Loucy (cell line): ENCODE measurements around the gene GZF1.
"Not testable (repeated sequence)": the region's sequence is repeated elsewhere in the genome, so short reads cannot be mapped to it uniquely, and the experiment has no call there.

ENCODE experiments used
- H2AFZ ChIP-seq: fragments of 200-600 bp; sonication (generic); 2 replicates; pipeline ENCODE4 v1.6.0; 2016; ENCODE audit warnings: antibody characterized with exemption, mild to moderate bottlenecking, low read length, moderate library complexity
- H3F3A ChIP-seq: fragments of 200-600 bp; 2 replicates; pipeline ENCODE4 v1.6.0; 2016; ENCODE audit warnings: antibody characterized with exemption, low read depth, mild to moderate bottlenecking
- H3K27me3 ChIP-seq: fragments of 200-600 bp; sonication (generic); 2 replicates; pipeline ENCODE4 v1.6.1; 2014; ENCODE audit warnings: low read length, mild to moderate bottlenecking; ENCODE audit not compliant: insufficient read depth, poor library complexity, severe bottlenecking
- H3K36me3 ChIP-seq: fragments of 200-600 bp; sonication (generic); 2 replicates; pipeline ENCODE4 v1.6.1; 2016; ENCODE audit warnings: low read length; ENCODE audit not compliant: insufficient read depth
- H3K4me1 ChIP-seq: fragments of 200-600 bp; sonication (generic); 2 replicates; pipeline ENCODE4 v1.5.1; 2014; ENCODE audit warnings: low read length, mild to moderate bottlenecking; ENCODE audit not compliant: insufficient read depth, poor library complexity, severe bottlenecking
- H3K4me2 ChIP-seq: fragments of 200-600 bp; sonication (generic); 2 replicates; pipeline ENCODE4 v1.6.0; 2014; ENCODE audit warnings: antibody characterized with exemption, low read length, low read depth, mild to moderate bottlenecking; ENCODE audit not compliant: poor library complexity, severe bottlenecking
- H3K4me3 ChIP-seq: fragments of 200-600 bp; sonication (generic); 2 replicates; pipeline ENCODE4 v1.5.1; 2014; ENCODE audit warnings: low read length, mild to moderate bottlenecking, mixed read lengths; ENCODE audit not compliant: poor library complexity, severe bottlenecking
- H3K79me2 ChIP-seq: fragments of 200-600 bp; sonication (generic); 2 replicates; pipeline ENCODE4 v1.6.1; 2014; ENCODE audit warnings: low read length; ENCODE audit not compliant: insufficient read depth
- H3K9ac ChIP-seq: fragments of 200-600 bp; sonication (generic); 2 replicates; pipeline ENCODE4 v1.6.0; 2014; ENCODE audit warnings: mild to moderate bottlenecking, low read depth, low read length, moderate library complexity; ENCODE audit not compliant: poor library complexity, severe bottlenecking
- H3K9me2 ChIP-seq: fragments of 200-600 bp; sonication (generic); replicated peaks from 2 replicates; pipeline ENCODE4 v1.6.1; 2016; ENCODE audit warnings: low read depth, low read length, mixed read lengths
- H3K9me3 ChIP-seq: fragments of 200-600 bp; sonication (generic); 2 replicates; pipeline ENCODE4 v1.6.1; 2014; ENCODE audit warnings: mild to moderate bottlenecking, antibody characterized with exemption, low read length, low read depth; ENCODE audit not compliant: insufficient read depth
- H4K20me1 ChIP-seq: fragments of 200-600 bp; sonication (generic); 2 replicates; pipeline ENCODE4 v1.6.0; 2014; ENCODE audit warnings: antibody characterized with exemption, low read length, mild to moderate bottlenecking; ENCODE audit not compliant: insufficient read depth, poor library complexity, severe bottlenecking
- CTCF ChIP-seq: fragments of 200-600 bp; sonication (generic); conservative IDR thresholded peaks from 2 replicates; pipeline ENCODE4 v1.5.1; 2014; ENCODE audit warnings: mild to moderate bottlenecking, antibody characterized with exemption, low read length
- EZH2phosphoT487 ChIP-seq: fragments of 200-600 bp; IDR thresholded peaks from 2 replicates; pipeline ENCODE4 v1.6.1; 2018; ENCODE audit warnings: antibody characterized with exemption, mild to moderate bottlenecking, moderate library complexity, borderline replicate concordance

Gene GZF1

GRCh38 chr20:23346002-23346401 is 16.0 kb upstream of the GZF1 start:
- Histone ChIP-seq H4K20me1 (peaks cover 2% of the 10 kb centered on the region), H3K9me3 (no peaks in the 10 kb centered on the region), H3K4me2 (no peak overlapping the region), H3K36me3 (no peaks in the 10 kb centered on the region), H3K79me2 (peaks cover 8% of the 10 kb centered on the region), H3F3A (no peaks in the 10 kb centered on the region), H3K9ac (no peak overlapping the region), H3K4me1 (peaks cover 10% of the 10 kb centered on the region), H3K27me3 (no peaks in the 10 kb centered on the region), H3K4me3 (no peak overlapping the region), H2AFZ (no peak overlapping the region), H3K9me2 (no peaks in the 10 kb centered on the region)
- no peak for TF ChIP-seq EZH2phosphoT487
- TF ChIP-seq CTCF: no peak

GRCh38 chr20:23347791-23348190 is 14.2 kb upstream of the GZF1 start:
- Histone ChIP-seq H3K4me2 (no peak overlapping the region), H3K9ac (no peak overlapping the region), H3K36me3 (no peaks in the 10 kb centered on the region), H2AFZ (no peak overlapping the region), H3K4me1 (peaks cover 28% of the 10 kb centered on the region), H3K27me3 (no peaks in the 10 kb centered on the region), H3K79me2 (peaks cover 26% of the 10 kb centered on the region), H3K4me3 (no peak overlapping the region), H4K20me1 (peaks cover 20% of the 10 kb centered on the region), H3F3A (no peaks in the 10 kb centered on the region), H3K9me3 (no peaks in the 10 kb centered on the region), H3K9me2 (no peaks in the 10 kb centered on the region)
- TF ChIP-seq CTCF: no peak
- no peak for TF ChIP-seq EZH2phosphoT487

- peaks cover 34% of the 10 kb centered on the region for H3K4me1 ChIP-seq
- H4K20me1 ChIP-seq: peaks cover 26% of the 10 kb centered on the region
- not testable (repeated sequence) for H3K27me3 ChIP-seq, H3K9ac ChIP-seq, H3K4me2 ChIP-seq, H3K36me3 ChIP-seq, H3K4me3 ChIP-seq, H3F3A ChIP-seq, H3K9me3 ChIP-seq, H2AFZ ChIP-seq, H3K9me2 ChIP-seq
- H3K79me2 ChIP-seq: peaks cover 34% of the 10 kb centered on the region
Observed at GRCh38 chr20:23348510-23348909, 13.5 kb upstream of the GZF1 start.

DNA sequence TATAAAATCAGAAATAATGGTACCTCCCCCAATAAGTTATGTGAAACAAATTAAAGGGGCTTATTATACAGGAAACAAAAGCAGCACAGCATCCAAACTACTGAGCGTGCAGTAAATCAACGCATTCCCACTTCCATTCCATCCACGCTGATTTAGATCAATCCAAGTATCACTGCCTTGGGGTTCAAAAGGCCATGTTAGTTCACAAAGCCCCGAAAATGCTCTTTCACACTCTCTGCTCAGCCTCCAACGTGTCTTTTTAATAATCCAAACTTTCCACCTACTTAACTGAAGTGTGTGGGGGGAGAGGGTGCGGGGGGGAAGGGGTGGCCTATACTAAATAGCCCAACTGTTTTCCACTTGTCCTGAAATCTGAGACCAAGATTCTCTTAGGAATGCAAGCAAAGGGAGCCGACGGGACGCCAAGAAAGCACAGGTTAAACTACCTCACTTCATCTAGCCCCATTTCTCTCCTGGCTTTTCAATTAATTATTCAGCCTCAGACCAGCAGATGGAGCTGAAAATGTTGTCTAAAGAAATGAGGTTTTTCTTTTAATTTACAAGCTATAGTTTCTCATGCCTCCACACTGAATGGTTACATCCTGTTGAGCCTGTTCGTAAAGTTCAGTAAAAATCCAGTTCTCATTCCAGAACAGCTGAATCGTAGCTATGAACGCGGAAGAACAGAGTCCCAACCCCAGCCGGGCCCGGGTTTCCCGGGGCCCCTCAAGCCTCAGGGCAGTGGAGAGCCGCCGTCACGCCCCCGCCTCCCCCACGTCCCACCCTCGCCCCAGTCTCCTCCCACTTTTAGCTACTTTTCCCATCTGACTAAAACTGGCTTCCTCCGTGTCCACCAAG is 12.4 kb upstream of the GZF1 start:
- Histone ChIP-seq H3K27me3 (no peaks in the 10 kb centered on the region), H3K79me2 (peaks cover 44% of the 10 kb centered on the region), H3K9me3 (no peaks in the 10 kb centered on the region), H3F3A (no peaks in the 10 kb centered on the region), H4K20me1 (peaks cover 33% of the 10 kb centered on the region), H3K9ac (peak overlapping the region; percentile 93), H2AFZ (peak overlapping the region; percentile 85), H3K4me2 (peak overlapping the region; percentile 79), H3K9me2 (no peaks in the 10 kb centered on the region), H3K4me3 (peak overlapping the region; percentile 83), H3K4me1 (peaks cover 36% of the 10 kb centered on the region), H3K36me3 (peaks cover 7% of the 10 kb centered on the region; the same call in 1 of the 2 replicates)
- peak; percentile 70 for TF ChIP-seq CTCF
- no peak for TF ChIP-seq EZH2phosphoT487
